Gastrocnemius medialis (tissue), 4 donors: ENCODE results near the gene ESR1.

ENCODE experiments used
- POLR2A ChIP-seq, 2 donors: fragments of 450-650 bp; IDR thresholded peaks; one replicate each; pipeline ENCODE4 v1.6.1; 2017; ENCODE audit warnings: antibody characterized with exemption in 2 of 2, mild to moderate bottlenecking in 2 of 2, moderate library complexity in 2 of 2
- TF ChIP-seq, protein P1 (sequence below), 5 experiments: fragments of 450-650 bp in 3 of 5; fragments of 200-600 bp in 2 of 5; sonication (generic) in 2 of 5; IDR thresholded peaks in 4 of 5; conservative IDR thresholded peaks in 1 of 5; 1 replicate in 4 of 5; 2 replicates in 1 of 5; pipeline ENCODE4 v1.5.1; 2016 to 2019; ENCODE audit warnings: antibody characterized with exemption in 5 of 5, mild to moderate bottlenecking in 3 of 5, moderate library complexity in 3 of 5

DNA sequence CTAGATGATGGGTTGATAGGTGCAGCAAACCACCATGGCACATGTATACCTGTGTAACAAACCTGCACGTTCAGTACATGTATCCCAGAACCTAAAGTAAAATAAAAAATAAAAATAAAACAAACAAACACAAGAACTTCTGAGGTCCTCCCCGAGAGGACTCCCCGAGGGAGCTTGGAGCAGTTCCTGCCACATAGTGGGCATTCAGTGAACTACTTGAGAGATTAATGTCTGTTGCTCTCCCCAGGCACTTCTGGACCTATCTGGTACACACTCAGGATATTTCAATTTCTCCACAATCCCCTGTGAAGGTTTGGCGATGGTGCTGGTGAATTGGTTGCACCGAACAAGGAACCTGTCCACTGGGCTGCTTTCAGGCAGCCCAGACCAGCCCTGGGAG, 311.2 kb downstream of the ESR1 start:
- TF ChIP-seq, protein P1, sequence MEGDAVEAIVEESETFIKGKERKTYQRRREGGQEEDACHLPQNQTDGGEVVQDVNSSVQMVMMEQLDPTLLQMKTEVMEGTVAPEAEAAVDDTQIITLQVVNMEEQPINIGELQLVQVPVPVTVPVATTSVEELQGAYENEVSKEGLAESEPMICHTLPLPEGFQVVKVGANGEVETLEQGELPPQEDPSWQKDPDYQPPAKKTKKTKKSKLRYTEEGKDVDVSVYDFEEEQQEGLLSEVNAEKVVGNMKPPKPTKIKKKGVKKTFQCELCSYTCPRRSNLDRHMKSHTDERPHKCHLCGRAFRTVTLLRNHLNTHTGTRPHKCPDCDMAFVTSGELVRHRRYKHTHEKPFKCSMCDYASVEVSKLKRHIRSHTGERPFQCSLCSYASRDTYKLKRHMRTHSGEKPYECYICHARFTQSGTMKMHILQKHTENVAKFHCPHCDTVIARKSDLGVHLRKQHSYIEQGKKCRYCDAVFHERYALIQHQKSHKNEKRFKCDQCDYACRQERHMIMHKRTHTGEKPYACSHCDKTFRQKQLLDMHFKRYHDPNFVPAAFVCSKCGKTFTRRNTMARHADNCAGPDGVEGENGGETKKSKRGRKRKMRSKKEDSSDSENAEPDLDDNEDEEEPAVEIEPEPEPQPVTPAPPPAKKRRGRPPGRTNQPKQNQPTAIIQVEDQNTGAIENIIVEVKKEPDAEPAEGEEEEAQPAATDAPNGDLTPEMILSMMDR (IDR thresholded peaks at IDR 0.05 in 4 of 5, conservative IDR thresholded peaks at IDR 0.05 in 1 of 5), result peak in 1 of 5 experiments; percentile 10
- no peak for TF ChIP-seq POLR2A (IDR thresholded peaks at IDR 0.05)
